Fibroblast of pulmonary artery (primary cell): ENCODE measurements around the gene KCNIP1.

Experiments
- DNase-seq: peaks from one replicate; pipeline ENCODE4 v3.0.0-alpha.2; 2010; ENCODE audit warnings: low read depth
- H3K4me3 ChIP-seq: replicated peaks from 2 replicates; pipeline ENCODE4 v1.5.1; 2011; ENCODE audit warnings: low read depth, mild to moderate bottlenecking, control low read depth, low read length, moderate library complexity
- CTCF ChIP-seq: IDR thresholded peaks from 2 replicates; pipeline ENCODE4 v1.5.1; 2011; ENCODE audit warnings: mild to moderate bottlenecking, control low read depth, low read length, inconsistent platforms; ENCODE audit errors: missing control alignments

KCNIP1 gene

GRCh38 chr5:170638051-170638450, 134.2 kb downstream of the KCNIP1 start:
- no peak for DNase-seq
- no peak for TF ChIP-seq CTCF
- no peak overlapping the region for H3K4me3 ChIP-seq

- peak; percentile 54 for DNase-seq
- TF ChIP-seq CTCF = peak; percentile 83
- H3K4me3 ChIP-seq = no peak overlapping the region
These were observed 134.8 kb downstream of the KCNIP1 start for GRCh38 chr5:170638454-170639220.

- no peak overlapping the region for H3K4me3 ChIP-seq
- DNase-seq = no peak
- no peak for TF ChIP-seq CTCF
These were observed 135.6 kb downstream of the KCNIP1 start for GRCh38 chr5:170639221-170639925.

GRCh38 chr5:170640731-170641588, 137.1 kb downstream of the KCNIP1 start:
- DNase-seq = no peak
- H3K4me3 ChIP-seq = no peak overlapping the region
- TF ChIP-seq CTCF = no peak

GRCh38 chr5:170641589-170642031, 137.8 kb downstream of the KCNIP1 start:
- no peak for TF ChIP-seq CTCF
- H3K4me3 ChIP-seq = no peak overlapping the region
- DNase-seq = no peak

- DNase-seq = no peak
- no peak for TF ChIP-seq CTCF
These were observed 138.4 kb downstream of the KCNIP1 start for GRCh38 chr5:170642066-170642735.

More at GRCh38 chr5:170642066-170642735, 138.4 kb downstream of the KCNIP1 start:
- no peak overlapping the region for H3K4me3 ChIP-seq
